ENCODE results near the gene RAB33A. TPM values are rescaled to one million over a fixed set of nuclear protein-coding genes. Genes with fewer than 3 reads are reported as not detected.
A peak's percentile ranks its signal among the peaks of the same experiment; 100 is the strongest.

RAB33A gene
- 0.25 and 0.26 TPM in 2 replicates for total RNA-seq

GRCh38 chrX:130171446-130172126 lies at the start of gene RAB33A:
Gene RAB33A, plus strand, starts transcription at chrX:130171962. Its CDS starts 101 bp downstream, at chrX:130172063.
- no peak for DNase-seq (ENCODE audit: low read depth in 2 of 2)

DNA sequence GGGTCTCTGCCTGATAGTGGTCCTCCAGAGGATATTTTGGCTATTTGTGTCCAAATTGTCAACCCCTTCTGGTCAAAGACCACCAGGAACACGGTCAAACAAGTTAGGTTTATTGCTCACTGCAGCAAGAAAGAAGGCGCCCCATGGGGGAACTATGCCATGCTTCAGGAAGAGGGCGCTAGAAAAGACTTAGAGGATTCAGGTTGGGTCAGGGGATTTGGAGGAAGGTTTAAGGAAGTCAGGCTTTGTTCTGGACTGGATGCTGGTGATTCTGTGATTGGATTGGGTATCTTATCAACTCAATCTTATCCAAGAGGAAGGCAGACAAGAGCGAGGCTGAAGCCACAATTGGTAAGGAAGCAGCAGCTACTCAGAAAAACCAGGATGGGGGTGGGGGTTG lies 47.2 kb upstream of the RAB33A start:
- DNase-seq (ENCODE audit: low read depth in 2 of 2) = no peak

DNA sequence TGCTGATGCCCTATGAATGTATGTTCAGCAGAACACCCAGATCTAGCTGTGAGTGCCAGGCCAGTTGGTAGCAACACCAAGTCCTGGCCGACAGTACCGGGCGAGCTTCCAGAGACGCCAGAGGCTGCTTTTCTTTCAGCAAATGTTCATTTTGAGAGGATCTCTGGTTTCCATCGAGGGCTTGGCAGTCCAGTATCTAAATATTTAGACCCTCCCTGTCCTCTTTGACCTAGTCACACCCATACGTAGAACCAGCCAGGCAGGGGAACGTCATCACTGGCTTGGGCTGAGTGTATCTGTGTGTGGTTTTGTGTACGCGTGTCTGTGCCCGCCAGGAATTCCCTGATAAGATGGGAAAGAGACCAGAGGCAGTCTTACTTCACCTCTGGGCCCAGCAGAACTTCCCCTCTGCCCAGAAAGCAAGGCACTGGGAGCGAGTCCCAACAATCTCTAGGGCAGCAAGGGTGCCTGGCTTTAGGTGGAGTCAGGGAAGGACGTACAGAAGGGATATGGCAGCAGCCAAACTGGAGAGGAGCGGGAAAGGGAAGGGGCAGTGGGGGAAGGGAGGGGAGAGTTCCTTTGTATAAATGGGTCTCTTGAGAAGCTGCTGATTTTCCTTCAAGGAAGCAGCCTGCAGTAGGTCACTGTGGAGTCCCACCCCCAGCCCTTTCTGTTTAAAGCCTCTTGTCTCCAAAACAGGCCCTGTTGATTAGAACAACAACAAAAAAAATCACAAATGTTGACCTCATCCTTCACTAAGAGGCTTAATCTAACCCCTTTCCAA lies 46.5 kb upstream of the RAB33A start:
- no peak for DNase-seq (ENCODE audit: low read depth in 2 of 2)

- DNase-seq (ENCODE audit: low read depth in 2 of 2) = no peak
Measured at GRCh38 chrX:130130990-130131389, 40.8 kb upstream of the RAB33A start.

DNA sequence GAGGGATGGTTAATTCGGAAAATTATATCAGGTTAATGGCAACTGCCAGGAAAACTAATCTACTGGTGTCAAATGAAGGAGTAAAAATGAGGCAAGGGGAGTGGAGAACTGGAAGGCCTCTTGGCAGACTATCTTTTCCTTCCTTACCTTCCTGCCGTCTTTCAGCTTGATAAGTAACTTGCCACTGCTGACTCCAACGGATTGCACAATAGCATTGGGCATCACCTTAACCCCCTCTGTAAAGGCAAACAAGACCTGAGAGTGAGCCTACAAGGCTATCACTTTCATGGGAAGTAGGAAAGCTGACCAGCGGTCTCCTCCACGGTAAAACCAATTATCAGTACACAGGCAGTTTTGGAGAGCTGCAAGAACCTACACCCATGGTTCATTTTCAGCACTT lies 35.3 kb upstream of the RAB33A start:
- no peak for DNase-seq (ENCODE audit: low read depth in 2 of 2)

DNA sequence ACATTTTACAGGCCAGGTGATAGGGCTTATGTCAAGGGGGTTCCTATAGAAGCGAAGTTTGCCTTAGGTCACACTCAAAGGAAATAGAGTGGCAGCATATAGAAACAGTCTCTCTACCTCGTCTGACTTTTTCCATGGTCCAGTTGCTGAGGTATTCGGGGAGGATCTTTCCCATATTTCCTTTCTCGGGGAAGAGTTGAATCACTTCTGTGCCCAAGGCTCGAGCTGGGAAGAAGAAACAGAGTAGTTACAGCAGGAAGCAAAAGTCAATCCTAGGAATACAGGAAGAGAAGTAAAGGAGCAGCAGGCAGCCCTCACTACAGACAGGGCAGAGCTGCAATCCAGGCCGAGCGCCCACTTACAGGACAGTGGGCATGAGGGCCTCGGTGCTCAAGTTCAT lies 34.8 kb upstream of the RAB33A start:
- DNase-seq (ENCODE audit: low read depth in 2 of 2) = no peak

DNA sequence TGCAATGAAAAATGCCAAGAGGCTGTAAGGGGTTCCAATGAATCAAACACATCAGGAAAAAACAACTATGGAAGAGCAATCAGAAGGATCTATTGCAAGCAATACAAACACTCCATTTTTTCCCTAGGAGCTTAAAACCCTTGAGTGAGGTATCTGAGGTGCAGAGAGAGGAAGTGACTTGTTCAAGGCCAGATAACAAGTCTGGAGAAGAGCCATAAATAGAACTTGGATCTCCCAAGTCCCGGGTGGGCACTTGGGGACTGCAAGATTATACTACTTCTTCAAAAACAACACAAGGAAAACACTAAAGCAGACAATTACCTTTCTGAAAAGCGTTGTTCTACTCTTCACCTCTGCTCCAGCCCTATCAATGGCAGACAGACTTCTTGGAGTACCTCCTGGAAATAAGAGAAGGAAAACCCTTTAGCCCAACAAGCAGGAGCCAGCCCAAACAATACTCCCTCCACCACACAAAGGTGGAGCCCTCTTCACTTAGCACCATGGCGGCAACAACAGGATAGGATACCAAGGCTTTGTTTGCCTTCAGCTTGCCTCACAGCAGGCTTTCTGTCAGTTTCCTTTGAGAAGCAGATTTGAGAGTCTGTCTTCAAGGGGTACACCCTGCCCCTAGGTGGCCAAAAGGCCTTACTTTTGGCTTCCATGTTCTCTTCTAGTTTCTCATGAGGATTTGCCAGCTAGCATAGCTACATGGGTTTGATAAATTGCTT lies 32.1 kb upstream of the RAB33A start:
- DNase-seq (ENCODE audit: low read depth in 2 of 2) = no peak

DNA sequence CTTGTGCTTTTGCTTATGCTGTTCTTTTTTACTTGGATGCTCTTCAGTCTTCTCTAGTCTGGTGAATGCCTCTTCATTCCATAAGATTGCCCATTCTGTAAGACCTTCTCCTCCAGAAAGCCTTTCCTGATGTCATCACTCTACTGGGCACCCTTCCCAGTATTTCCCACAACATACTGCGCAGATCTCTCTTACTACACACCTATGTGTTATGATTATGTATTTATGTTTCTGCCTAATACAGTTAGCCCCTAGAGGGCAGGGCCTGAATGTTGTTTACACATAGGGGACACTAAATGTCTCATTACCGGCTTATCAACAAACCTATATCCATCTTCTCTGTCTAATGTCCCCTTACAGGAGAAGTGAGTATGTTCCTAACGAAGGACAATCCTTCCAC lies 27.3 kb upstream of the RAB33A start:
- DNase-seq (ENCODE audit: low read depth in 2 of 2) = peak in 1 of 2 donors; percentile 30

GRCh38 chrX:130145123-130145522 lies 26.6 kb upstream of the RAB33A start:
- no peak for DNase-seq (ENCODE audit: low read depth in 2 of 2)

DNA sequence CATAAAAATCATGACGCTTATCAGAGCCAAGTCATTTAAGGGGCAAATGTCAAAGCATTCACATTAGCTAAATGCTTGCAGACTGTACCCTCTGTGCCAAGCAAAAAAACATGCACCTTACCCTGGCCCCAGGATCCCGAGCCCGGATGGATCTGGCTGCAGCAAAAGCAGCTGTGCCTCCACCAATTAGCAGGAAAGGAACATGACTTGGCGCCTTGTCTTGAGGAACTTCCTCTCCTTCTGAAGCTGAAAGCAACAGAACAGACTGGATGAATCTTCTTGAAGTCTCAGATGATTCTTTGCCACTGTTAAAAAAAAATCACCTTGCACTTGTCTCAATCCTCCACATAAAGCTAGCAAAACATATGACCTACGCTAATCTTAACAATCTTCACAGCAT lies 24.1 kb upstream of the RAB33A start:
- DNase-seq (ENCODE audit: low read depth in 2 of 2) = no peak

- no peak for DNase-seq (ENCODE audit: low read depth in 2 of 2)
Measured at GRCh38 chrX:130155564-130155963, 16.2 kb upstream of the RAB33A start.

GRCh38 chrX:130158311-130158710 lies 13.5 kb upstream of the RAB33A start:
- no peak for DNase-seq (ENCODE audit: low read depth in 2 of 2)

DNA sequence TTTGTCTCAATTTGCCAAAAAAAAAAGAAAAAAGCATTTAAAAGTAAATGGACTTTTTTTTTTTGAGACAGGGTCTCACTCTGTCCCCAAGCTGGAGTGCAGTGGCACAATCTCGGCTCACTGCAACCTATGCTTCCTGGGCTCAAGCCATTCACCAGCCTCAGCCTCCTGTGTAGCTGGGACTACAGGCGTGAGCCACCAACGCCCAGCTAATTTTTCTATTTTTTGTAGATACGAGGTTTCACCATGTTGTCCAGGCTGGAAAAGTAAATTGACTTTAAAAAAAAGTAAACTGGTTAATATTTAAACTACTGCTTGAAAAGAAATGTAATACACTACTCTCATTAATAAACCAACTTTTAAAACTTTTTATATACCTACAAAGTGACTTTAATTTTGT lies 12.0 kb upstream of the RAB33A start:
- no peak for DNase-seq (ENCODE audit: low read depth in 2 of 2)

- no peak for DNase-seq (ENCODE audit: low read depth in 2 of 2)
Measured at GRCh38 chrX:130162094-130162735, 9.5 kb upstream of the RAB33A start.

DNA sequence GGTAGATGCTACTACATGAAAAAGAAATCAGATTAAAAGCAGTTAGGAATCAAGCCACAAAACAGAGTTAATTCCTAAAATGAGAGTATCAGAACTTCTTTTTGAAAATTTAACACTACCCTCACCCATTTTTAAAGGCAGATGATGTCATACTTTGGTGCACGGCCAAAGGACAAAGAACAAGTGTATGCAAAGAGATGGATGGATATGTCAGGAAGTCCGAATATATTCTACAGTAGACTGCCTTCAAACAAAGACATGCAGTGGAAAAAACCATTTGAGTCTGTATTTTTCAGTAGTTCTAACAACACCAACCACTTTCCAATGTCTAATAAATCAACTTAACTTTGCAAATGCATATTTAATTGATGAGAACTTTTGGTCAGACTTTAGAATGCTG lies 8.4 kb upstream of the RAB33A start:
- no peak for DNase-seq (ENCODE audit: low read depth in 2 of 2)

- DNase-seq (ENCODE audit: low read depth in 2 of 2) = no peak
Measured at GRCh38 chrX:130165181-130165702, 6.5 kb upstream of the RAB33A start.

GRCh38 chrX:130165703-130166502 lies 5.9 kb upstream of the RAB33A start, which contains the start of gene AIFM1:
Gene AIFM1, minus strand, starts transcription at chrX:130165841. Its CDS starts 185 bp downstream, at chrX:130165656.
- peak; percentile 90 to 96 for DNase-seq (ENCODE audit: low read depth in 2 of 2)

DNA sequence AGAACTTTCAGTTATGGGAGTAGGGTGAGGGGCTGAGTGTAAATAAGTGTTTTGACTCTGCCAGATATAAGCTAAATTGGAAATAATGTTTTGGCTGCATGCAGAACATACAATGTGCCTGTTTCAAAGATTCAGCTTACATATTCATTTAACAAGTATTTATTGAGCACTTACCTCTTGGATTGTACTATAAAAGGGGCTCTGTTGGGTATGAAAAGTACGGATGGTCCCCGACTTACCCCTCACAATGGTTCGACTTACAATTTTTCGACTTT lies 5.3 kb upstream of the RAB33A start:
- DNase-seq (ENCODE audit: low read depth in 2 of 2) = no peak

DNA sequence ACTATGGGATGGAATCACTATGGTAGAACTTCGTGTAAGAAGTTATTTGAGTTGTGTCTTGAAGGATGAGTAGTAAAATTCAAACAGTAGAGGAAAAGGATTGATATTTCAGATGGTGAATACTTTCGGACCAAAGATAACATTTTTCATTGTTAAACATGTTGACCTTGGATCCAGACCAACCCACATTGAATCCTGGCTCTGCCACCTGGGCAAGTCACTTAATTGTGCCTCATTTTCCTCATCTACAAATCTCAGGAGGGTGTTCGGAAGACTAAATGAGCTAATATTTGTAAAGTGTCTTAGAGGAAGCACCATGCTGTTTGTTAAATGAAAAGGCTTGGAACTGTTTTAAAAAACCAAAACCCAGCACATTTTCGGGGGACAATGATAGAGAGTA lies 4.7 kb upstream of the RAB33A start:
- DNase-seq (ENCODE audit: low read depth in 2 of 2) = peak in 1 of 2 donors; percentile 39

- DNase-seq (ENCODE audit: low read depth in 2 of 2) = peak in 1 of 2 donors; percentile 27
Measured at GRCh38 chrX:130170752-130171445, 863 bp upstream of the RAB33A start.
